Cardiac muscle cell (in vitro differentiated cells and primary cell): ENCODE measurements around the gene KCTD18. TPM values are rescaled to one million over a fixed set of nuclear protein-coding genes. Genes with fewer than 3 reads are reported as not detected.

Experiments used
- DNase-seq, 2 donors: peaks; one replicate each; pipeline versions ENCODE4 v3.0.0 to v3.0.0-alpha.2; 2010 to 2017; ENCODE audit warnings: low read depth in 1 of 2, low spot score in 1 of 2
- H3K27ac ChIP-seq: fragments of 200-600 bp; sonication (generic); 2 replicates; pipeline ENCODE4 v1.5.1; 2016
- H3K27me3 ChIP-seq: fragments of 200-600 bp; sonication (generic); 2 replicates; pipeline ENCODE4 v1.6.0; 2016; ENCODE audit warnings: control low read depth
- H3K36me3 ChIP-seq: fragments of 200-600 bp; sonication (generic); 2 replicates; pipeline ENCODE4 v1.5.1; 2016; ENCODE audit warnings: control low read depth
- H3K4me1 ChIP-seq: fragments of 200-600 bp; sonication (generic); 2 replicates; pipeline ENCODE4 v1.8.1; 2017; ENCODE audit warnings: low read depth, mild to moderate bottlenecking, mixed run types
- H3K4me3 ChIP-seq: fragments of 200-600 bp; sonication (generic); 2 replicates; pipeline ENCODE4 v1.5.1; 2016; ENCODE audit warnings: mild to moderate bottlenecking
- H3K9me3 ChIP-seq: fragments of 200-600 bp; sonication (generic); 2 replicates; pipeline ENCODE4 v1.5.1; 2017; ENCODE audit warnings: low read depth, mild to moderate bottlenecking, control low read depth
- CTCF ChIP-seq: IDR thresholded peaks from 2 replicates; pipeline ENCODE4 v1.5.1; 2012; ENCODE audit warnings: low read depth, mild to moderate bottlenecking, low read length
- polyA plus RNA-seq: library from polyadenylated mRNA; unstranded; fragments of >200 nt; fragmentation: Nextera tagmentation; extraction: Ambion mirVana; gene quantifications from 2 replicates; pipeline ENCODE4 v1.2.1, GENCODE V29; 2016
- total RNA-seq: library from RNA; depleted of rRNA; stranded (reverse); fragments of >200 nt; gene quantifications from 2 replicates; pipeline ENCODE4 v1.2.3, GENCODE V29; 2016

Gene KCTD18
- total and polyA plus RNA-seq, 2 experiments from 2014 or later: 12.5 to 20.8 TPM

- TF ChIP-seq CTCF: no peak
- H3K36me3 ChIP-seq: no peaks in the 10 kb centered on the region
- H3K9me3 ChIP-seq: no peaks in the 10 kb centered on the region
- no peak overlapping the region for H3K4me3 ChIP-seq
- H3K27ac ChIP-seq: no peak overlapping the region
- H3K4me1 ChIP-seq: no peaks in the 10 kb centered on the region
- no peaks in the 10 kb centered on the region for H3K27me3 ChIP-seq
- no peak for DNase-seq
Measured at GRCh38 chr2:200446612-200447011, 63.3 kb downstream of the KCTD18 start.

DNA sequence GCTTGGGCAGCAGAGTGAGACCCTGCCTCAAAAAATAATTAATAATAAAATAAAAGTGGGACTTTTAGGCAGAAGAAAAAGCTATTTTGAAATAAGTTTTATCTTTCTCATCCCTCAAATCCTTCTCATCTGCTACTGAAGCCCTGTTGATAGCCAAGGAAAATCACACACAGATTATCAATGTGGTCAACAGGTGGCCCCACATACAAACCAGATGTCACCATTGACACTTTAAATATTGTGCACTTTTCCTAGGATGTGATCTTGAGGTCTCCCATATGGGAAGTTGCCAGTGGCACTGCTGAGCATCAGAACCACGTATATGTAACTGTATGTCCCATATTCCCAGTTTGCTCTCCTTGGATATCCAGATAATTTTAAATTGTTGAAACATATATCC, 64.6 kb downstream of the KCTD18 start:
- Histone ChIP-seq H3K4me3 (no peak overlapping the region), H3K36me3 (no peaks in the 10 kb centered on the region), H3K9me3 (no peaks in the 10 kb centered on the region), H3K4me1 (no peaks in the 10 kb centered on the region), H3K27ac (no peak overlapping the region), H3K27me3 (no peaks in the 10 kb centered on the region)
- DNase-seq: no peak
- TF ChIP-seq CTCF: no peak

DNA sequence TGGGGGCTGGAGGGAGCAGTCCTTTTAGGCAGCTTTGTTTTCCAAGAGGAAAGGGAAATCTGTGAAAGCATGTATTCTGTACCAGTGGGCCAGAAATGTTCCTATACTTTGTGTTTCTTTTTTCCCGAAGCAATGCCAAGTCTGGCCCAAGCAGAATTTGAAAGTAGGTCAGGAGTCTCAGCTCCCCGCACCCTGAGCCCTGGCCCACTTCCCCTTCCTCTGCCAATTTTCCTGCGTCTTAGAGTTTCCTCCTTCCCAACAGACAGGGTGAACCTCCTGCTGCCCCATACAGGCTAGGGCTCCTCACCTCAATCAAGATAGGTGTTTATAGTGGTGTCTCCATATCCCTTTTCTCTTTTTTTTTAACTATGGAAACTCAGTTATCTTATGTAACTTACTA, 65.3 kb downstream of the KCTD18 start:
- Histone ChIP-seq H3K9me3 (no peaks in the 10 kb centered on the region), H3K36me3 (no peaks in the 10 kb centered on the region), H3K4me3 (no peak overlapping the region), H3K27me3 (no peaks in the 10 kb centered on the region), H3K4me1 (no peaks in the 10 kb centered on the region), H3K27ac (no peak overlapping the region)
- DNase-seq: no peak
- no peak for TF ChIP-seq CTCF

DNA sequence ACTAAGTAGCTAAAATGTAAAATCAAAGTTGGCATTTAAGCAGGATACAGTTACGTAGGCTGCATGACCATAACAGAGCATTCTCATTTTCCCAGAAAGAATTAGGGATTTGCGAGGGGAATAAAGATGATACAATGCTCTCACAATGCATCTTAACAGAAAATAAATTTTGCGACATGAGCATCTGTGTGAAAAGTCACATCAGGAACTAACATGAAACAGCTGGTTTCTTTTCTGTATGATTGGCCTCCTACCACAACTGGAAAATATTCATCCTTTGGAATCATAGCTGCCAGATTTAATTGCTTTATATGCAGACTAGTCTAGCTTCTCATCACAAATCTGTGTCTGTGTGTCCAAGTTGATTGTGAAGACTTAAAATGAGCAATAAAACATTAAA, 66.0 kb downstream of the KCTD18 start:
- H3K27me3 ChIP-seq: no peaks in the 10 kb centered on the region
- no peaks in the 10 kb centered on the region for H3K4me1 ChIP-seq
- H3K36me3 ChIP-seq: no peaks in the 10 kb centered on the region

DNA sequence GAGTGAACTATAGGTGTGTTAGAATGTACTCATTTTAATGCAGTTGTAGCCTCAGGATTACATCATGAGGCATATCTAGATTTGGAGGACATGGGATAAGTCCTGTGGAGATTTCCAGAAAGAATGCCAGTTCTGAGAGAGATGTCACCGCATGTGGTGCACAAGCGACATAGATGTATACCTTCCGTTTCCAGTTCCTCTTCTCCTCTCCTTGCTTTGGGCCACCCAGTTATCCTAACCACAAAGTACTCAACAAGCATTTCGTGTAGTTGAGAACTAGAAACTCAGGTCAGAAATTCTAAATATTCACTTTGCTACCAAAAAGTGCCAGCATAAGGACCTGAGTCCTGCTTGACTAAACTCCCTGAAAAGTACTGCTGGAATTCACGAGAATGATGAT, 66.5 kb downstream of the KCTD18 start:
- H3K9me3 ChIP-seq: no peaks in the 10 kb centered on the region
- H3K27ac ChIP-seq: no peak overlapping the region
- DNase-seq: no peak
- no peaks in the 10 kb centered on the region for H3K27me3 ChIP-seq
- TF ChIP-seq CTCF: no peak
- H3K4me1 ChIP-seq: no peaks in the 10 kb centered on the region
- H3K4me3 ChIP-seq: no peak overlapping the region
- no peaks in the 10 kb centered on the region for H3K36me3 ChIP-seq

More for the DNA sequence above, 66.0 kb downstream of the KCTD18 start:
- no peak for TF ChIP-seq CTCF
- Histone ChIP-seq H3K9me3 (no peaks in the 10 kb centered on the region), H3K4me3 (no peak overlapping the region), H3K27ac (no peak overlapping the region)
- no peak for DNase-seq

- Histone ChIP-seq H3K36me3 (no peaks in the 10 kb centered on the region), H3K4me3 (no peak overlapping the region), H3K27ac (no peak overlapping the region), H3K27me3 (no peaks in the 10 kb centered on the region), H3K9me3 (no peaks in the 10 kb centered on the region), H3K4me1 (no peaks in the 10 kb centered on the region)
- TF ChIP-seq CTCF: no peak
- peak in 1 of 2 donors; percentile 41 for DNase-seq
Measured at GRCh38 chr2:200442471-200442870, 67.4 kb downstream of the KCTD18 start.
